ENCODE results near the gene P4HA1.

The P4HA1 gene

GRCh38 chr10:73083221-73083620, 13.4 kb downstream of the P4HA1 start:
- no peak for DNase-seq
- in situ Hi-C loops (cut with HindIII; ENCODE audit: low pct_ligation_motif_present, low sequenced_read_pairs), result no loop called here
- Histone ChIP-seq H3K36me3 (replicated peaks) (no peaks in the 10 kb centered on the region), H3K4me3 (ENCODE audit: low read depth, low read length) (no peak overlapping the region), H3K27me3 (replicated peaks) (no peaks in the 10 kb centered on the region), H3K27ac (peak overlapping the region; percentile 2)
- TF ChIP-seq CTCF (IDR thresholded peaks at IDR 0.05; ENCODE audit: low read depth, low read length, missing control alignments), result no peak

- H3K27me3 ChIP-seq (replicated peaks), result no peaks in the 10 kb centered on the region
- no peak overlapping the region for H3K4me3 ChIP-seq (ENCODE audit: low read depth, low read length)
- DNase-seq, result no peak
- H3K27ac ChIP-seq, result no peak overlapping the region
- no peak for TF ChIP-seq CTCF (IDR thresholded peaks at IDR 0.05; ENCODE audit: low read depth, low read length, missing control alignments)
- in situ Hi-C loops (cut with HindIII; ENCODE audit: low pct_ligation_motif_present, low sequenced_read_pairs), result no loop called here
- H3K36me3 ChIP-seq (replicated peaks), result no peaks in the 10 kb centered on the region
These were observed 16.7 kb downstream of the P4HA1 start for GRCh38 chr10:73079779-73080541.

GRCh38 chr10:73076360-73077183, 20.1 kb downstream of the P4HA1 start:
- in situ Hi-C loops (cut with HindIII; ENCODE audit: low pct_ligation_motif_present, low sequenced_read_pairs), result no loop called here
- no peak for TF ChIP-seq CTCF (IDR thresholded peaks at IDR 0.05; ENCODE audit: low read depth, low read length, missing control alignments)
- H3K4me3 ChIP-seq (ENCODE audit: low read depth, low read length), result no peak overlapping the region
- peak overlapping the region; percentile 20 for H3K27ac ChIP-seq
- H3K36me3 ChIP-seq (replicated peaks), result peaks cover 11% of the 10 kb centered on the region
- peak; percentile 59 for DNase-seq
- no peaks in the 10 kb centered on the region for H3K27me3 ChIP-seq (replicated peaks)

GRCh38 chr10:73075829-73076228, 20.8 kb downstream of the P4HA1 start:
- in situ Hi-C loops (cut with HindIII; ENCODE audit: low pct_ligation_motif_present, low sequenced_read_pairs), result no loop called here

GRCh38 chr10:73073627-73074026, 23.0 kb downstream of the P4HA1 start:
- no peak for TF ChIP-seq CTCF (IDR thresholded peaks at IDR 0.05; ENCODE audit: low read depth, low read length, missing control alignments)
- peaks cover 20% of the 10 kb centered on the region for H3K36me3 ChIP-seq (replicated peaks)
- no peak overlapping the region for H3K27ac ChIP-seq
- in situ Hi-C loops (cut with HindIII; ENCODE audit: low pct_ligation_motif_present, low sequenced_read_pairs), result no loop called here
- H3K27me3 ChIP-seq (replicated peaks), result no peaks in the 10 kb centered on the region
- H3K4me3 ChIP-seq (ENCODE audit: low read depth, low read length), result no peak overlapping the region
- no peak for DNase-seq

More at GRCh38 chr10:73075829-73076228, 20.8 kb downstream of the P4HA1 start:
- no peak for TF ChIP-seq CTCF (IDR thresholded peaks at IDR 0.05; ENCODE audit: low read depth, low read length, missing control alignments)
- no peak overlapping the region for H3K4me3 ChIP-seq (ENCODE audit: low read depth, low read length)
- H3K36me3 ChIP-seq (replicated peaks), result peaks cover 16% of the 10 kb centered on the region
- H3K27me3 ChIP-seq (replicated peaks), result no peaks in the 10 kb centered on the region
- no peak overlapping the region for H3K27ac ChIP-seq
- DNase-seq, result no peak

All from brain microvascular endothelial cell (primary cell).